ENCODE results near the gene TEDDM1.
"Not testable (repeated sequence)": the region's sequence is repeated elsewhere in the genome, so short reads cannot be mapped to it uniquely, and the experiment has no call there.

Gene TEDDM1

GRCh38 chr1:182447660-182448059 lies 47.2 kb upstream of the TEDDM1 start:
- ATAC-seq = no peak
- no peak for TF ChIP-seq ZNF70 (CRISPR knock-in tag; IDR thresholded peaks at IDR 0.05)
- TF ChIP-seq TSHZ2 (CRISPR knock-in tag; IDR thresholded peaks at IDR 0.05) = no peak
- TF ChIP-seq ZNF8 (CRISPR knock-in tag; IDR thresholded peaks at IDR 0.05) = no peak
- no peak for TF ChIP-seq PPARA (CRISPR knock-in tag; IDR thresholded peaks at IDR 0.05; ENCODE audit: borderline replicate concordance)
- no peak for TF ChIP-seq SNAI2 (CRISPR knock-in tag; IDR thresholded peaks at IDR 0.05)
- TF ChIP-seq TOX (CRISPR knock-in tag; IDR thresholded peaks at IDR 0.05; ENCODE audit: borderline replicate concordance) = no peak
- TF ChIP-seq CSDC2 (CRISPR knock-in tag; IDR thresholded peaks at IDR 0.05) = no peak
- TF ChIP-seq ISL1 (CRISPR knock-in tag; IDR thresholded peaks at IDR 0.05) = no peak
- no peak for TF ChIP-seq ZNF565 (CRISPR knock-in tag; conservative IDR thresholded peaks at IDR 0.05; ENCODE audit: low read depth)
- TF ChIP-seq ARNTL (CRISPR knock-in tag; IDR thresholded peaks at IDR 0.05; ENCODE audit: borderline replicate concordance, low read depth) = no peak
- TF ChIP-seq OSR1 (CRISPR knock-in tag; IDR thresholded peaks at IDR 0.05) = no peak
- no peak for TF ChIP-seq GLIS3 (CRISPR knock-in tag; IDR thresholded peaks at IDR 0.05)
- TF ChIP-seq ZFP3 (CRISPR knock-in tag; IDR thresholded peaks at IDR 0.05) = no peak
- no peak for TF ChIP-seq ESRRG (CRISPR knock-in tag; IDR thresholded peaks at IDR 0.05)
- TF ChIP-seq POU6F1 (CRISPR knock-in tag; IDR thresholded peaks at IDR 0.05; ENCODE audit: borderline replicate concordance, low read depth) = no peak
- no peak for TF ChIP-seq ZC3H10 (CRISPR knock-in tag; IDR thresholded peaks at IDR 0.05)
- TF ChIP-seq PATZ1 (CRISPR knock-in tag; IDR thresholded peaks at IDR 0.05; ENCODE audit: borderline replicate concordance) = no peak
- no peak for TF ChIP-seq CREB5 (CRISPR knock-in tag; IDR thresholded peaks at IDR 0.05; ENCODE audit: low read depth)
- TF ChIP-seq RARB (CRISPR knock-in tag; IDR thresholded peaks at IDR 0.05) = no peak

GRCh38 chr1:182447124-182447523 lies 46.7 kb upstream of the TEDDM1 start:
- ATAC-seq = not testable (repeated sequence)

GRCh38 chr1:182446033-182446669 lies 45.7 kb upstream of the TEDDM1 start:
- peak; percentile 56; the same call in 1 of the 3 replicates for ATAC-seq
- TF ChIP-seq TCF4 (CRISPR knock-in tag; IDR thresholded peaks at IDR 0.05; ENCODE audit: borderline replicate concordance) = no peak
- TF ChIP-seq ZFP3 (CRISPR knock-in tag; IDR thresholded peaks at IDR 0.05) = no peak
- TF ChIP-seq PPARA (CRISPR knock-in tag; IDR thresholded peaks at IDR 0.05; ENCODE audit: borderline replicate concordance) = no peak
- TF ChIP-seq CSRNP3 (CRISPR knock-in tag; IDR thresholded peaks at IDR 0.05) = no peak
- TF ChIP-seq BACH2 (CRISPR knock-in tag; IDR thresholded peaks at IDR 0.05; ENCODE audit: borderline replicate concordance) = no peak
- TF ChIP-seq OSR1 (CRISPR knock-in tag; IDR thresholded peaks at IDR 0.05) = no peak
- no peak for TF ChIP-seq CREB5 (CRISPR knock-in tag; IDR thresholded peaks at IDR 0.05; ENCODE audit: low read depth)
- no peak for TF ChIP-seq ZFP30 (CRISPR knock-in tag; IDR thresholded peaks at IDR 0.05)
- no peak for TF ChIP-seq ZNF70 (CRISPR knock-in tag; IDR thresholded peaks at IDR 0.05)
- TF ChIP-seq SNAI2 (CRISPR knock-in tag; IDR thresholded peaks at IDR 0.05) = no peak
- TF ChIP-seq ZNF8 (CRISPR knock-in tag; IDR thresholded peaks at IDR 0.05) = no peak
- TF ChIP-seq TOX (CRISPR knock-in tag; IDR thresholded peaks at IDR 0.05; ENCODE audit: borderline replicate concordance) = no peak
- no peak for TF ChIP-seq RARB (CRISPR knock-in tag; IDR thresholded peaks at IDR 0.05)
- no peak for TF ChIP-seq GLIS3 (CRISPR knock-in tag; IDR thresholded peaks at IDR 0.05)
- no peak for TF ChIP-seq ISL1 (CRISPR knock-in tag; IDR thresholded peaks at IDR 0.05)
- TF ChIP-seq POU6F1 (CRISPR knock-in tag; IDR thresholded peaks at IDR 0.05; ENCODE audit: borderline replicate concordance, low read depth) = no peak
- TF ChIP-seq CSDC2 (CRISPR knock-in tag; IDR thresholded peaks at IDR 0.05) = no peak
